SHP77 (cell line): Measurements from ENCODE around the gene DPYSL5.

ENCODE experiments used
- DNase-seq, 2 experiments: peaks; one replicate each; lab custom pipeline; 2025; lab: John Stamatoyannopoulos, UW

Gene DPYSL5

GRCh38 chr2:26993768-26994167 lies 145.8 kb downstream of the DPYSL5 start:
- no peak for DNase-seq

GRCh38 chr2:26994983-26995382 lies 147.1 kb downstream of the DPYSL5 start:
- DNase-seq, result no peak

GRCh38 chr2:26997394-26997793 lies 149.5 kb downstream of the DPYSL5 start:
- DNase-seq, result no peak

- DNase-seq, result no peak
Observed at GRCh38 chr2:26998323-26998722, 150.4 kb downstream of the DPYSL5 start.
